ENCODE data around the gene IFT27. TPM values are rescaled to one million over a fixed set of nuclear protein-coding genes. Genes with fewer than 3 reads are reported as not detected.

The IFT27 gene
- total and polyA plus RNA-seq, 9 donors: 14.2 to 38.8 (median 28.4) TPM

DNA sequence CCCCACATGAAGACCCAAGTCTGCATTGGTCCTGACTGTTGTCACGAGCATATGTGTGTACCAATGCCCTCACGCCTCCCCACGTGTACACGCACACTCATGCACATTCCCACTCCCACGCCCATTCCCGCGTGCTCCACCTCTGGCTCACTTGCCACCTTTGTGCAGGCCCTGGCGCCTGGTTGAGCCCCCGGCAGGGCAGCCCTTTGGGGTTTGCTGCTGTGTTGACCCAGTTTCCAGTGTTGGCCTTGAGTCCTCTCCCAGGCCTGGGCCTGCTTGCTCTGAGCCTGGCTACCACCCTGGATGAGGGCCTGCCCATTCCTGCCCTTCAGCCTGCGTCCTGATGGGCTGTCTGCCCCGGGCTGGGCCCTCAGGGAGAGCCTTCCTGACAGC is 22.8 kb upstream of the IFT27 start:
- Histone ChIP-seq H3K36me3 (no peaks in the 10 kb centered on the region), H3K9me3 (no peaks in the 10 kb centered on the region), H3K4me1 (ENCODE audit: insufficient read depth) (no peaks in the 10 kb centered on the region), H3K4me3 (no peak overlapping the region), H3K27me3 (no peaks in the 10 kb centered on the region), H3K27ac (no peak overlapping the region)
- DNase-seq: no peak
- 78 to 89% (median 83%) methylated on average over 11 of the region's 11 CpGs for WGBS, 3 donors
- intact Hi-C loops (cut with DNase I): no loop called here
- TF ChIP-seq, protein P1, sequence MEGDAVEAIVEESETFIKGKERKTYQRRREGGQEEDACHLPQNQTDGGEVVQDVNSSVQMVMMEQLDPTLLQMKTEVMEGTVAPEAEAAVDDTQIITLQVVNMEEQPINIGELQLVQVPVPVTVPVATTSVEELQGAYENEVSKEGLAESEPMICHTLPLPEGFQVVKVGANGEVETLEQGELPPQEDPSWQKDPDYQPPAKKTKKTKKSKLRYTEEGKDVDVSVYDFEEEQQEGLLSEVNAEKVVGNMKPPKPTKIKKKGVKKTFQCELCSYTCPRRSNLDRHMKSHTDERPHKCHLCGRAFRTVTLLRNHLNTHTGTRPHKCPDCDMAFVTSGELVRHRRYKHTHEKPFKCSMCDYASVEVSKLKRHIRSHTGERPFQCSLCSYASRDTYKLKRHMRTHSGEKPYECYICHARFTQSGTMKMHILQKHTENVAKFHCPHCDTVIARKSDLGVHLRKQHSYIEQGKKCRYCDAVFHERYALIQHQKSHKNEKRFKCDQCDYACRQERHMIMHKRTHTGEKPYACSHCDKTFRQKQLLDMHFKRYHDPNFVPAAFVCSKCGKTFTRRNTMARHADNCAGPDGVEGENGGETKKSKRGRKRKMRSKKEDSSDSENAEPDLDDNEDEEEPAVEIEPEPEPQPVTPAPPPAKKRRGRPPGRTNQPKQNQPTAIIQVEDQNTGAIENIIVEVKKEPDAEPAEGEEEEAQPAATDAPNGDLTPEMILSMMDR (IDR thresholded peaks at IDR 0.05): no peak
- TF ChIP-seq POLR2A (IDR thresholded peaks at IDR 0.05): no peak
- TF ChIP-seq EP300 (IDR thresholded peaks at IDR 0.05): no peak

DNA sequence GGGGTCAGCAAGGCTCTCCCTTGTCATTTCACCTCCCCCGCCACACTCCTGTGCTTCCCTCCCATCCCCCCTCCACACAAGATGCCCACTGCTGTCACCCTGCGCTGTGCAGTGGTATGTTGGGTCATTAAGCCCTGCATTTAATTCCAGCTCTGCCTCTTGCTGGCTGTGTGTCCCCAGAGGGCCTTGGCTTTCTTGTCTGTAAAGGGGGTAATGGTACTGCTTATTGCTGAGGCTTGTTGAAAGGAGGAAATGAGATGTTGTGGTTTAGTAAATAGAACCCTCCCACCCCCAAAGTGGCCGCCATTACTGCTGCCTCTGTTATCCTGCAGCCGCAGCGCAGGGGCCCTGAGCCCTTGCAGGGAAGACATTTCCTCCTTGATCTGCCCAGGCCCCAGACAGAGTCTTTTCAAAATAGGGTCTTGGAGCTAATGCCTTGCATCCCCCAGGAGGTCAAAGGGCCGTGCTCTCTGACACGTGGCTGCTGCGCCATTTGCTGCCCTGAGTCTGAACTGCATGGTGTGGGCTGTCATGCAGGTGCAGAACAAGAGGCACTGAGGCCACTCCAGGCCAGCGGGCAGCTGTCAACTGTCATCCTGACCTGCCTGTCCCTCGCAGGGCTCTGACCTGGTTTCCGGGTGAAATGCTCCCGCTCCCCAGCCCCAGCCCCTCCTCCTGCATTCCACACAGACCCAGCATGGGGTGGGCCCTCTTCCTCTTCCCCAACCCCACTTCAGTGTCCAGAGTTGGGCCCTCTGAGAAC is 22.2 kb upstream of the IFT27 start:
- H3K4me1 ChIP-seq (ENCODE audit: insufficient read depth): no peaks in the 10 kb centered on the region
- intact Hi-C loops (cut with DNase I): no loop called here
- no peak for DNase-seq
- H3K36me3 ChIP-seq: no peaks in the 10 kb centered on the region
- no peaks in the 10 kb centered on the region for H3K27me3 ChIP-seq
- WGBS, 3 donors: 61 to 71% (median 65%) methylated on average over 12 of the region's 12 CpGs
- H3K4me3 ChIP-seq: no peak overlapping the region
- TF ChIP-seq POLR2A (IDR thresholded peaks at IDR 0.05) (no peak), EP300 (IDR thresholded peaks at IDR 0.05) (no peak)
- TF ChIP-seq, protein P1 (IDR thresholded peaks at IDR 0.05): no peak
- H3K9me3 ChIP-seq: no peaks in the 10 kb centered on the region
- no peak overlapping the region for H3K27ac ChIP-seq

DNA sequence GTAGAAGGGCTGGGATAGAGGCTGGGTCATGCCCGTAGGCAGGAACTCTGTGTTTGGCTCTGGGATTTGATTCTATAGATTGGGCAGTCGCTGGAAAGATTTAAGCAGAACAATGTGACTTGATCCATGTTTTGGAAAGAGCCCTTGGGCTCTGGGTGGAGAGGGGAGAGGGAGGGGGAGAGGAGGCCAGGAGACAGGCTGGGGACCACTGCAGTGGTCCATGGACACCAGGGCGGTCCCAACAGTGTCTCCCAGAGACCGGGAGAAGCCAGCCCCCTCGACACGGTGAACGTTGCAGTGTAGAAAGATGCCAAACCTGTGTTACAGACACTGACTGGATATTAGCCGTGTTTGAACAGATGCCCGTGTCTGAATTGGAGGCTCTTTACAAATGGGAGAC is 21.5 kb upstream of the IFT27 start:
- DNase-seq: no peak
- no peak for TF ChIP-seq POLR2A (IDR thresholded peaks at IDR 0.05)
- TF ChIP-seq EP300 (IDR thresholded peaks at IDR 0.05): no peak
- TF ChIP-seq, protein P1 (IDR thresholded peaks at IDR 0.05): no peak

DNA sequence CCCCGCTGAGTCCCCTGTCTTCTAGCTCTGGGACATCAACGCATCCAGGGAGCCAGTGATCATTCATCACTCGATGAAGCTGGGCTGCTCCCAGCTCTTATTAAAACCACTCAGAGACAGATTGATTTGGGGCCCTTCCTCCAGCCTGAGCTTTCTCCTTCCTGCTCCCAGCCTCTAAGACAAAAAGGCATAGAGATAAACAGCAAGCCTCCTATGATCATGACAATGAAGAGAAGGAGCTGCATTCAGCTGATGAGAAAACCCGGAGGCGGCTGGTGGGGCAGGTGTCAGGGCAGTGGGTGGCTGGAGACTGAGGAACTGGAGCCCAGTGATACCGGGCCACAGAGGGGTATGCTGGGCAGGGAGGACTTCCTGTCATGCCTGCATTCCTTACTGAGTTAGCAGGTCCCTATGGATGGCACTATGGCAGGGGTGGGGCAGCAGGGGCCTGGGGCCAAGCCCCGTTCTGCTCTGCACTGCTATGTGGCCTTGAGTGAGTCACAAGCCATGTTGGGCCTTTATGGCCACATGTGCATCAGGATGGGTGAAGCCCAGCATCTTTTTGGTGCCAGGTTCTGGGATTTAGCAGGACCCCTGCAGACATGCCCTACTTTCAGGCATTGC is 20.7 kb upstream of the IFT27 start:
- H3K27ac ChIP-seq: no peak overlapping the region
- no peak for TF ChIP-seq EP300 (IDR thresholded peaks at IDR 0.05)
- TF ChIP-seq, protein P1 (IDR thresholded peaks at IDR 0.05): no peak
- no peak for TF ChIP-seq POLR2A (IDR thresholded peaks at IDR 0.05)
- no peaks in the 10 kb centered on the region for H3K27me3 ChIP-seq
- no peak for DNase-seq
- no peaks in the 10 kb centered on the region for H3K36me3 ChIP-seq
- no peaks in the 10 kb centered on the region for H3K9me3 ChIP-seq
- 52 to 60% (median 56%) methylated on average over 7 of the region's 7 CpGs for WGBS, 3 donors
- intact Hi-C loops (cut with DNase I): no loop called here
- no peaks in the 10 kb centered on the region for H3K4me1 ChIP-seq (ENCODE audit: insufficient read depth)
- H3K4me3 ChIP-seq: no peak overlapping the region

More for the DNA sequence above, 21.5 kb upstream of the IFT27 start:
- H3K9me3 ChIP-seq: no peaks in the 10 kb centered on the region
- H3K4me1 ChIP-seq (ENCODE audit: insufficient read depth): no peaks in the 10 kb centered on the region
- H3K27me3 ChIP-seq: no peaks in the 10 kb centered on the region
- no peaks in the 10 kb centered on the region for H3K36me3 ChIP-seq
- H3K27ac ChIP-seq: no peak overlapping the region
- H3K4me3 ChIP-seq: no peak overlapping the region
- intact Hi-C loops (cut with DNase I): no loop called here
- 57 to 66% (median 58%) methylated on average over 9 of the region's 9 CpGs for WGBS, 3 donors

All from ovary (tissue), 9 donors.